Liver (tissue), 9 donors: Measurements from ENCODE around the gene CHCHD2. TPM values are rescaled to one million over a fixed set of nuclear protein-coding genes. Genes with fewer than 3 reads are reported as not detected.
A peak's percentile ranks its signal among the peaks of the same experiment; 100 is the strongest.
"Not testable (repeated sequence)": the region's sequence is repeated elsewhere in the genome, so short reads cannot be mapped to it uniquely, and the experiment has no call there.

ENCODE experiments used
- DNase-seq: peaks from one replicate; pipeline ENCODE4 v3.0.0-alpha.2; 2017; ENCODE audit warnings: low spot score
- H3K27ac ChIP-seq, 2 donors: one replicate each; pipeline ENCODE4 v1.7.0; 2013; ENCODE audit warnings: inconsistent platforms in 2 of 2, low read length in 2 of 2, control low read depth in 1 of 2, low read depth in 1 of 2, mild to moderate bottlenecking in 1 of 2
- H3K27me3 ChIP-seq, 4 donors: one replicate each; pipeline versions ENCODE4 v1.6.1 to v1.7.0; 2013; ENCODE audit warnings: low read length in 3 of 4, inconsistent platforms in 1 of 4, mild to moderate bottlenecking in 1 of 4, moderate library complexity in 1 of 4; ENCODE audit not compliant: control insufficient read depth in 4 of 4, insufficient read depth in 4 of 4
- H3K36me3 ChIP-seq, 4 donors: one replicate each; pipeline versions ENCODE4 v1.6.1 to v1.7.0; 2013; ENCODE audit warnings: low read length in 3 of 4, mild to moderate bottlenecking in 3 of 4, low read depth in 1 of 4, moderate library complexity in 1 of 4; ENCODE audit not compliant: control insufficient read depth in 4 of 4, insufficient read depth in 3 of 4
- H3K4me1 ChIP-seq, 4 donors: one replicate each; pipeline versions ENCODE4 v1.6.1 to v1.7.0; 2013; ENCODE audit warnings: low read length in 3 of 4, mild to moderate bottlenecking in 3 of 4, moderate library complexity in 1 of 4; ENCODE audit not compliant: control insufficient read depth in 4 of 4, insufficient read depth in 4 of 4
- H3K4me3 ChIP-seq, 3 donors: one replicate each; pipeline versions ENCODE4 v1.6.1 to v1.7.0; 2013; ENCODE audit warnings: low read length in 3 of 3, control low read depth in 1 of 3, low read depth in 1 of 3, mild to moderate bottlenecking in 1 of 3
- H3K9ac ChIP-seq, 2 donors: one replicate each; pipeline ENCODE4 v1.7.0; 2013; ENCODE audit warnings: low read length in 2 of 2, mild to moderate bottlenecking in 2 of 2, moderate library complexity in 2 of 2, control low read depth in 1 of 2, low read depth in 1 of 2
- H3K9me3 ChIP-seq, 4 donors: one replicate each; pipeline versions ENCODE4 v1.6.1 to v1.7.0; 2013; ENCODE audit warnings: low read length in 3 of 4; ENCODE audit not compliant: control insufficient read depth in 4 of 4
- FOXA1 ChIP-seq: IDR thresholded peaks from 2 replicates; pipeline ENCODE4 v1.6.1; 2016; ENCODE audit warnings: antibody characterized with exemption
- GABPA ChIP-seq, 2 donors: IDR thresholded peaks in 1 of 2; conservative IDR thresholded peaks in 1 of 2; 2 replicates each; pipeline ENCODE4 v1.6.1; 2016; ENCODE audit warnings: antibody characterized with exemption in 2 of 2, mild to moderate bottlenecking in 1 of 2, moderate library complexity in 1 of 2
- HNF4A ChIP-seq, 2 donors: conservative IDR thresholded peaks; 2 replicates each; pipeline ENCODE4 v1.6.1; 2016; ENCODE audit warnings: antibody characterized with exemption in 2 of 2, mild to moderate bottlenecking in 2 of 2
- HNF4G ChIP-seq: IDR thresholded peaks from 2 replicates; pipeline ENCODE4 v1.6.1; 2016; ENCODE audit warnings: antibody characterized with exemption
- JUND ChIP-seq, 2 donors: IDR thresholded peaks; 2 replicates each; pipeline ENCODE4 v1.6.1; 2016; ENCODE audit warnings: antibody characterized with exemption in 2 of 2
- NR2F2 ChIP-seq: IDR thresholded peaks from 2 replicates; pipeline ENCODE4 v1.6.1; 2016; ENCODE audit warnings: antibody characterized with exemption
- RAD21 ChIP-seq, 2 donors: IDR thresholded peaks; 2 replicates each; pipeline ENCODE4 v1.6.1; 2016; ENCODE audit warnings: antibody characterized with exemption in 2 of 2, mild to moderate bottlenecking in 2 of 2
- RXRA ChIP-seq, 2 donors: IDR thresholded peaks; 2 replicates each; pipeline ENCODE4 v1.6.1; 2017 to 2018; ENCODE audit warnings: antibody characterized with exemption in 2 of 2, mild to moderate bottlenecking in 1 of 2
- WGBS: extraction: QIAGEN DNeasy Blood & Tissue Kit; methylation state at CpG from one replicate; pipeline ENCODE4 v1.1.7; 2013; 5-methylcytosine and 5-hydroxymethylcytosine counted together
- polyA plus RNA-seq, 2 donors: library from polyadenylated mRNA; stranded (reverse) in 1 of 2; unstranded in 1 of 2; fragments of 200-250 nt in 1 of 2; fragments of >200 nt in 1 of 2; fragmentation: Nextera tagmentation in 1 of 2; extraction: Ambion mirVana in 1 of 2; gene quantifications; one replicate each; pipeline versions ENCODE4 v1.2.1 to v1.2.3, GENCODE V29; 2013 to 2015
- total RNA-seq, 2 donors: library from RNA; depleted of rRNA; stranded (reverse); fragments of >200 nt; gene quantifications; one replicate each; pipeline ENCODE4 v1.2.3, GENCODE V29; 2014
- TF ChIP-seq, protein P1 (sequence below): IDR thresholded peaks from 2 replicates; pipeline ENCODE4 v1.6.1; 2016; ENCODE audit warnings: antibody characterized with exemption
- TF ChIP-seq, protein P2 (sequence below): fragments of 150-350 bp; IDR thresholded peaks from 2 replicates; pipeline ENCODE4 v1.5.1; 2017; ENCODE audit warnings: improper control_type of control experiment, low read depth, low read length; ENCODE audit not compliant: missing input control
- donor health status: healthy.
- donor health status: healthy.
- donor health status: healthy.
- donor health status: healthy.
- donor health status: healthy.

Gene CHCHD2
- total and polyA plus RNA-seq, 4 donors: 169 to 356 (median 252) TPM

DNA sequence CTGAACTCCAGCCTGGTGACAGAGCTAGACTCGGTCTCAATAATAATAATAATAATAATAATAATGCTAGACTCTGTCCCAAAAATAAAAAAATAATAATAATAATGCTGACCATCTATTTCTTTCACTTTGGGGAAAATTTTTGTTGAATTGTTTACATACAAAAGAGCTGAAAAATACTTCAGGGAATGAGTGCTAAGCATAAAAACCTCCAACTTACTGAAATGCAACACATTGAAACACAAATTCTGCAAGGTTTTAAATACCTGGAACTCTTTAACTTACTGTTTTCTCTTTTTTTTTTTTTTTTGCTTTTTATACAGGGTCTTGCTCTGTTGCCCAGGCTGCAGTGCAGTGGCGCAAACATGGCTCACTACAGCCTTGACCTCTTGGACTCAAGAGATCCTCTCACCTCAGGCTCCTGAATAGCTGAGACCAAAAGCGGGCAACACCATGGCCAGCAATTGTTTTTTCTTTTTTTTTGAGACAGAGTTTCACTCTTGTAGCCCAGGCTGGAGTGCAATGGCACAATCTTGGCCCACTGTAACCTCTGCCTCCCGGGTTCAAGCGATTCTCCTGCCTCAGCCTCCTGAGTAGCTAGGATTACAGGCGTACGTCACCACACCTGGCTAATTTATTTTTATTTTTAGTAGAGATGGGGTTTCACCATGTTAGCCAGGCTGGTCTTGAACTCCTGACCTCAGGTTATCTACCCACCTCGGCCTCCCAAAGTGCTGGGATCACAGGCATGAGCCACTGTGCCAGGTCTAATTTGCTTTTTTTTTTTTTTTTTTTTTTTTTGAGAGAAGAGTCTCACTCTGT lies 7.9 kb downstream of the CHCHD2 start:
- H3K36me3 ChIP-seq: peaks cover 11 to 37% (median 32%) of the 10 kb centered on the region in 4 donors
- DNase-seq, H3K27me3 ChIP-seq, H3K9me3 ChIP-seq, H3K9ac ChIP-seq, H3K4me1 ChIP-seq, H3K4me3 ChIP-seq, H3K27ac ChIP-seq: not testable (repeated sequence)
- WGBS: 95% methylated on average over 8 of the region's 8 CpGs
- TF ChIP-seq HNF4A (conservative IDR thresholded peaks at IDR 0.05): peak in 1 of 2 donors; percentile 10

DNA sequence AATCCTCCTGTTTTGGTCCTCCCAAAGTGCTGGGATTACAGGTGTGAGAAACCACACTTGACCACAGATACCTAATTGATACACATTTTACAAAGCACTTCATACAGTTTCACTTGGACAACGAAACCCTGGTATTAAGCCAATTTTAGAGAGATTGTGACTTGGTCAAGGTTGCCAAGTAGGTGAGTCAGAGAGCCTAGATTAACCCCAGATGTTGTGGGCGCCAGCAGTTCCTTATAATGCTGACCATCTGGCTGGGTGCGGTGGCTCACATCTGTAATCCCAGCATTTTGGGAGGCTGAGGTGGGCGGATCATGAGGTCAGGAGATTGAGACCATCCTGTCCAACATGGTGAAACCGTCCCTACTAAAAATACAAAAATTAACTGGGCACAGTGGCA lies 8.6 kb downstream of the CHCHD2 start:
- Histone ChIP-seq H3K9me3 (no peaks in the 10 kb centered on the region), H3K27me3 (no peaks in the 10 kb centered on the region), H3K27ac (no peak overlapping the region), H3K4me1 (peaks cover under 1 to 8% (median 3%) of the 10 kb centered on the region in 4 donors), H3K4me3 (no peak overlapping the region), H3K36me3 (peaks cover 9 to 31% (median 27%) of the 10 kb centered on the region in 4 donors), H3K9ac (no peak overlapping the region)
- TF ChIP-seq HNF4G (no peak), JUND (IDR thresholded peaks at IDR 0.05) (peak in 1 of 2 donors; percentile 39), GABPA (IDR thresholded peaks at IDR 0.05 in 1 of 2, conservative IDR thresholded peaks at IDR 0.05 in 1 of 2) (no peak), RXRA (IDR thresholded peaks at IDR 0.05) (peak in 1 of 2 donors; percentile 14)
- TF ChIP-seq, protein P1, sequence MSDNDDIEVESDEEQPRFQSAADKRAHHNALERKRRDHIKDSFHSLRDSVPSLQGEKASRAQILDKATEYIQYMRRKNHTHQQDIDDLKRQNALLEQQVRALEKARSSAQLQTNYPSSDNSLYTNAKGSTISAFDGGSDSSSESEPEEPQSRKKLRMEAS: no peak
- no peak for DNase-seq
- 73% methylated on average over 5 of the region's 5 CpGs for WGBS

DNA sequence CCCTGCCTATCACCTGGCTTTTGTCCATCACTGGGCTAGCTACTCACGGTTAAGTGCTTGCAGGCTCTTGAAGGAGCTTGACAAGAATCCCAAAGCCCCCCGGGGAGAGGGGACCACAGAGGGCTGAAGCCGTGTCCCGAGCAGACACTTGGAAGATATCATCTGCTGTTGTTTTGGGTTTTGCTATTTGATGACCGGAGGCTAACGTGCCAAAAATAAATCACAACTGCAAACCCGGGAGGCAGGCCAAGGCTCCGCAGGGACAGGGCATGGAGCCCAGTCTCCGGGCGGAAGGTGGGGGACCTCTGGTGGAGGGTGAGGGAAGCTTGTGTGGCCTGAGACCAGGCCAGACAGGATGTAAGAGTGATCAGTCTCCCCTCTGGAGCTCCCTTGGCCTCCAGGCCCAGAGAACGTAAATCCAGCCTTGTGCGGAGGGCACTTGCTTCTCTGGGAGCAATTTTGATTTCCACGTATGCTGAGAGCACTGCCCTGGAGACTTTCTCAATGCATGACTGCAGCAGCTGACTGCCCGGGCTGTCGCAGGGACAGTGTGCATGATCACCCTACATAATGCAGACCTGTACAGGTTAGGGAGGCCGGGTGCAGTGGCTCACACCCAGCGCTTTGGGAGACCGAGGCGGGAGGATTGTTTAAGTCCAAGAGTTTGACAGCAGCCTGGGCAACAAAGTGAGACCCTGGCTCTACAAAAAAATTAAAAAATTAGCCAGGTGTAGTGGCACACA lies 13.3 kb downstream of the CHCHD2 start, which contains the start of gene PHKG1:
PHKG1 (minus strand) TSS at position 164 of the 743 bp plus-strand sequence. CDS start 4,011 bp downstream, outside the sequence.
- H3K4me1 ChIP-seq: peaks cover 1 to 13% (median 7%) of the 10 kb centered on the region in 4 donors
- peak within 1 kb of the TSS; percentile 14 to 43 for H3K27ac ChIP-seq
- DNase-seq: no peak
- H3K4me3 ChIP-seq: no peak within 1 kb of the TSS
- H3K9ac ChIP-seq: no peak within 1 kb of the TSS
- no peaks in the 10 kb centered on the region for H3K9me3 ChIP-seq
- no peaks in the 10 kb centered on the region for H3K36me3 ChIP-seq
- 28% methylated on average over 19 of the region's 19 CpGs for whole genome bisulfite sequencing
- H3K27me3 ChIP-seq: no peaks in the 10 kb centered on the region
- TF ChIP-seq FOXA1 (no peak), RAD21 (IDR thresholded peaks at IDR 0.05) (peak; percentile 80 to 84), NR2F2 (peak; percentile 36), HNF4A (conservative IDR thresholded peaks at IDR 0.05) (no peak), RXRA (IDR thresholded peaks at IDR 0.05) (peak; percentile 24 to 28), GABPA (IDR thresholded peaks at IDR 0.05 in 1 of 2, conservative IDR thresholded peaks at IDR 0.05 in 1 of 2) (no peak), JUND (IDR thresholded peaks at IDR 0.05) (no peak)
- TF ChIP-seq, protein P2, sequence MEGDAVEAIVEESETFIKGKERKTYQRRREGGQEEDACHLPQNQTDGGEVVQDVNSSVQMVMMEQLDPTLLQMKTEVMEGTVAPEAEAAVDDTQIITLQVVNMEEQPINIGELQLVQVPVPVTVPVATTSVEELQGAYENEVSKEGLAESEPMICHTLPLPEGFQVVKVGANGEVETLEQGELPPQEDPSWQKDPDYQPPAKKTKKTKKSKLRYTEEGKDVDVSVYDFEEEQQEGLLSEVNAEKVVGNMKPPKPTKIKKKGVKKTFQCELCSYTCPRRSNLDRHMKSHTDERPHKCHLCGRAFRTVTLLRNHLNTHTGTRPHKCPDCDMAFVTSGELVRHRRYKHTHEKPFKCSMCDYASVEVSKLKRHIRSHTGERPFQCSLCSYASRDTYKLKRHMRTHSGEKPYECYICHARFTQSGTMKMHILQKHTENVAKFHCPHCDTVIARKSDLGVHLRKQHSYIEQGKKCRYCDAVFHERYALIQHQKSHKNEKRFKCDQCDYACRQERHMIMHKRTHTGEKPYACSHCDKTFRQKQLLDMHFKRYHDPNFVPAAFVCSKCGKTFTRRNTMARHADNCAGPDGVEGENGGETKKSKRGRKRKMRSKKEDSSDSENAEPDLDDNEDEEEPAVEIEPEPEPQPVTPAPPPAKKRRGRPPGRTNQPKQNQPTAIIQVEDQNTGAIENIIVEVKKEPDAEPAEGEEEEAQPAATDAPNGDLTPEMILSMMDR: peak; percentile 64
- TF ChIP-seq, protein P1: no peak
